ENCODE results near the gene ATP8B4.

- TF ChIP-seq CTCF (IDR thresholded peaks at IDR 0.05) (no peak), POLR2A (IDR thresholded peaks at IDR 0.05; ENCODE audit: low read depth) (no peak)
Measured at GRCh38 chr15:49888734-49889133, 230.3 kb downstream of the ATP8B4 start.

Measured in esophagus muscularis mucosa (tissue), 3 donors.